ENCODE results near the gene EDN3. TPM values are rescaled to one million over a fixed set of nuclear protein-coding genes. Genes with fewer than 3 reads are reported as not detected.

Gene EDN3
- total RNA-seq (1.4 and 4.0 TPM in 2 replicates), polyA plus RNA-seq (5.8 and 5.9 TPM in 2 replicates)

GRCh38 chr20:59300333-59301081 lies at the start of gene EDN3:
Gene EDN3 (plus strand): TSS chr20:59300611. CDS start chr20:59300813, 202 bp downstream.
- Histone ChIP-seq H3K36me3 (replicated peaks; ENCODE audit: insufficient read depth, low read depth) (no peaks in the 10 kb centered on the region), H3K9me2 (replicated peaks; ENCODE audit: insufficient read depth) (no peaks in the 10 kb centered on the region), H2AFZ (peak within 1 kb of the TSS; percentile 68), H3K27me3 (peaks cover 60% of the 10 kb centered on the region), H3K9me3 (ENCODE audit: low read depth) (no peaks in the 10 kb centered on the region), H3K27ac (no peak within 1 kb of the TSS), H3K4me3 (peak within 1 kb of the TSS; percentile 64), H4K20me1 (ENCODE audit: insufficient read depth, poor library complexity, severe bottlenecking) (no peaks in the 10 kb centered on the region), H3K4me1 (ENCODE audit: insufficient read depth) (peaks cover 14% of the 10 kb centered on the region), H3K79me2 (no peaks in the 10 kb centered on the region), H3K4me2 (peak within 1 kb of the TSS; percentile 92)
- WGBS (ENCODE audit: low lambda C conversion rate, missing lambda C conversion rate): 6% methylated on average over 49 of the region's 77 CpGs
- DNase-seq (ENCODE audit: low spot score): peak; percentile 29
- TF ChIP-seq EZH2 (IDR thresholded peaks at IDR 0.05; ENCODE audit: borderline replicate concordance): no peak
- TF ChIP-seq EZH2phosphoT487 (IDR thresholded peaks at IDR 0.05; ENCODE audit: low read depth, severe bottlenecking, unreplicated experiment): no peak
- no peak for TF ChIP-seq CTCF (IDR thresholded peaks at IDR 0.05; ENCODE audit: poor library complexity)

- TF ChIP-seq EZH2 (IDR thresholded peaks at IDR 0.05; ENCODE audit: borderline replicate concordance) (no peak), CTCF (IDR thresholded peaks at IDR 0.05; ENCODE audit: poor library complexity) (no peak), EZH2phosphoT487 (IDR thresholded peaks at IDR 0.05; ENCODE audit: low read depth, severe bottlenecking, unreplicated experiment) (no peak)
- DNase-seq (ENCODE audit: low spot score): no peak
- H3K4me2 ChIP-seq: no peak overlapping the region
- H3K27ac ChIP-seq: no peak overlapping the region
- H3K79me2 ChIP-seq: no peaks in the 10 kb centered on the region
- no peaks in the 10 kb centered on the region for H3K4me1 ChIP-seq (ENCODE audit: insufficient read depth)
- H4K20me1 ChIP-seq (ENCODE audit: insufficient read depth, poor library complexity, severe bottlenecking): no peaks in the 10 kb centered on the region
- no peaks in the 10 kb centered on the region for H3K9me3 ChIP-seq (ENCODE audit: low read depth)
- H3K36me3 ChIP-seq (replicated peaks; ENCODE audit: insufficient read depth, low read depth): no peaks in the 10 kb centered on the region
- no peaks in the 10 kb centered on the region for H3K9me2 ChIP-seq (replicated peaks; ENCODE audit: insufficient read depth)
- no peak overlapping the region for H2AFZ ChIP-seq
- H3K4me3 ChIP-seq: no peak overlapping the region
- H3K27me3 ChIP-seq: peaks cover 15% of the 10 kb centered on the region
- 82% methylated on average over 6 of the region's 6 CpGs for WGBS (ENCODE audit: low lambda C conversion rate, missing lambda C conversion rate)
Measured at GRCh38 chr20:59253325-59253724, 47.1 kb upstream of the EDN3 start.

GRCh38 chr20:59253779-59254319 lies 46.6 kb upstream of the EDN3 start:
- no peak overlapping the region for H3K4me2 ChIP-seq
- H3K27ac ChIP-seq: no peak overlapping the region
- no peak for DNase-seq (ENCODE audit: low spot score)
- H3K9me3 ChIP-seq (ENCODE audit: low read depth): no peaks in the 10 kb centered on the region
- H3K79me2 ChIP-seq: no peaks in the 10 kb centered on the region
- H3K9me2 ChIP-seq (replicated peaks; ENCODE audit: insufficient read depth): no peaks in the 10 kb centered on the region
- H2AFZ ChIP-seq: no peak overlapping the region
- TF ChIP-seq EZH2 (IDR thresholded peaks at IDR 0.05; ENCODE audit: borderline replicate concordance) (no peak), EZH2phosphoT487 (IDR thresholded peaks at IDR 0.05; ENCODE audit: low read depth, severe bottlenecking, unreplicated experiment) (no peak), CTCF (IDR thresholded peaks at IDR 0.05; ENCODE audit: poor library complexity) (no peak)
- 47% methylated on average over 4 of the region's 4 CpGs for WGBS (ENCODE audit: low lambda C conversion rate, missing lambda C conversion rate)
- H3K36me3 ChIP-seq (replicated peaks; ENCODE audit: insufficient read depth, low read depth): no peaks in the 10 kb centered on the region
- H4K20me1 ChIP-seq (ENCODE audit: insufficient read depth, poor library complexity, severe bottlenecking): no peaks in the 10 kb centered on the region
- no peaks in the 10 kb centered on the region for H3K4me1 ChIP-seq (ENCODE audit: insufficient read depth)
- H3K4me3 ChIP-seq: no peak overlapping the region
- peaks cover 15% of the 10 kb centered on the region for H3K27me3 ChIP-seq
